GM19328 (cell line): Measurements from ENCODE around the gene RANBP17.
"Not testable (repeated sequence)": the region's sequence is repeated elsewhere in the genome, so short reads cannot be mapped to it uniquely, and the experiment has no call there.

Source experiments
- ATAC-seq: cut with Tn5 transposase; IDR thresholded peaks from one replicate; pipeline ENCODE4 v1.9.1; 2021; ENCODE audit warnings: mild to moderate bottlenecking, moderate library complexity; ENCODE audit not compliant: unreplicated experiment

RANBP17 gene

DNA sequence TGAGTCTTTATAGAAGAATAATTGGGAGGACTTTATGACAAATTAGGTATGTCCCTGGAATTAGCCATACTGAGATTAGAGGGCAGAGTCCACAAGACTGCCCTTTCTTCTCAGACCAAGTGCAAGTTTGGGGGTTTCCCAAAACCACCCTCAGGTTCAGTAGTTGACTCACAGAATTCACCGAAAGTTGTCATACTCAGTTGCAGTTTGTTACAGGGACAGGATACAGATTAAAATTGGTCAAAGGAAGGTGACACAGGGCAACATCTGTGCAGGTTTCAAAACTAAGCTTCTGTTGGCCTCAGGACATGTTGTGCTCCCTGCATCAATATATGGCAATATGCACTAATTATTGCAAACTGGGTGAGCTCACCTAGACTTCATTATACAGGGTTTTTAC is 3.8 kb downstream of the RANBP17 start:
- no peak for ATAC-seq

DNA sequence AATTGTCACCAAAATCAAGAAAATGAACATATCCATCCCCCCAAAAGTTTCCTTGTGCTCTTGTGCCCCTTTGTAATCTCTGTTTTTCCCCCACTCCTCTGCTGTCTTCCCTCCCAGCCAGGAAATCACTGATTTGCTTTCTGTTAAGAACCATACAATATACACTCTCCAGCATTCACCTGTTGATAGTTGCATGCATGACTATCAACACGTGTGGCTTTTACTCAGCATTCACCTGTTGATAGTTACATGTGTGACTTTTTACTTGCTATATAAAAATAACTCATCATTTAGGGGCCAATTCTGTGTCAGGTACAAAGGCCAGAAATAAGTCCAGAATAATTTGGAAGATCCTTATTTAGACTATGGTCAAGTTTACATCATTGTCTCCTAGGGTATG is 6.0 kb downstream of the RANBP17 start:
- no peak for ATAC-seq

DNA sequence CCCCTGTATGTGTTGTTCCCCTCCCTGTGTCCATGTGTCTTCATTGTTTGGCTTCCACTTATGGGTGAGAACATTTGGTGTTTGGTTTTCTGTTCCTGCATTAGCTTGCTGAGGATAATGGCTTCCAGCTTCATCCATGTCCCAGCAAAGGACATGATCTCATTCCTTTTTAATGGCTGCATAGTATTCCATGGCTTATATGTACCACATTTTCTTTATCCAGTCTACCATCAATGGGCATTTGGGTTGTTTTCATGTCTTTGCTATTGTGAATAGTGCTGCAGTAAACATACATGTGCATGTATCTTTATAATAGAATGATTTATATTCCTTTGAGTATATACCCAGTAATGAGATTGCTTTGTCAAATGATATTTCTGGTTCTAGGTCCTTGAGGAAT is 8.6 kb downstream of the RANBP17 start:
- not testable (repeated sequence) for ATAC-seq

DNA sequence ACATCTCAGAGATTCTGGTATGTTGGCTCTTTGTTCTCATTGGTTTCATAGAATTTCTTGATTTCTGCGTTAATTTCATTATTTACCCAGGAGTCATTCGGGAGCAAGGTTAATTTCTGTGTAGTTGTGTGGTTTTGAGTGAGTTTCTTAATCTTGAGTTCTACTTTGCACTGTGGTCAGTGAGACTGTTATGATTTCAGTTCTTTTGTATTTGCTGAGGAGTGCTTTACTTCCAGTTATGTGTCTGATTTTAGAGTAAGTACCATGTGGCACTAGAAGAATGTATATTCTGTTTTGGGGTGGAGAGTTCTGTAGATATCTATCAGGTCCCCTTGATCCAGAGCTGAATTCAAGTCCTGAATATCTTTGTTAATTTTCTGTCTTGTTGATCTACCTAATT is 12.2 kb downstream of the RANBP17 start:
- no peak for ATAC-seq

DNA sequence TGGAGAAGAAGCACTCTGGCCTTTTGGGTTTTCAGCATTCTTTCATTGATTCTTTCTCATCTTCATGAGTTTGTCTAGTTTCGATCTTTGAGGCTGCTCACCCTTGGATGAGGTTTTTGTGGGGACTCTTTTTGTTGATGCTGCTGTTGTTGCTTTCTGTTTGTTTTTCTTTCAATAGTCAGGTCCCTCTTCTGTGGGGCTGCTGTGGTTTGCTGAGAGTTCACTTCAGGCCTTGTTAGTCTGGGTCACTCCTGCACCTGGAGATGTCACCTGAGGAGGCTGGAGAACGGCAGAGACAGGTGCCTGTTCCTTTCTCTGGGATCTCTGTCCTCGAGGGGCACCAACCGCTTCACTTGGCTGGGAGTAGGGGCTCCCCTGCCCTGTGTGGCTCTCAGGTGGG is 14.0 kb downstream of the RANBP17 start:
- no peak for ATAC-seq

DNA sequence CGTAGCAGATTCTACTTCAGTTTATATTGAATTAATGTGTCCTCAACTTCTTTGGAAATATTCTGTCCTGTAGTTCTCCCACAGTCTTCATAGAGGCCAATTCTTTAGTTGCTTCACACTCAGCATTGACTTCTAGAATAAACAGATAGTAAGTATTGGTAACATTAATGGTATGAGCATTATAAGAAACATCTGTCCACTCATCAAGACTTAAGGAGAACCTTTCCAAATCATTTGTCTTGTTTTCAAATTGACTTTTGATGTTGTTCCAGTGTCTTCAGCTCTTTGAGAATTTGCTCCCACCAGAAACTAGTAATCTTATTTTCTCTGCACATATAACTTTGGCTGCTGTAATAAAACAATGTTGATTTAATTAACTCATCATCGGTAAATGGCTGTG is 18.3 kb downstream of the RANBP17 start:
- no peak for ATAC-seq

DNA sequence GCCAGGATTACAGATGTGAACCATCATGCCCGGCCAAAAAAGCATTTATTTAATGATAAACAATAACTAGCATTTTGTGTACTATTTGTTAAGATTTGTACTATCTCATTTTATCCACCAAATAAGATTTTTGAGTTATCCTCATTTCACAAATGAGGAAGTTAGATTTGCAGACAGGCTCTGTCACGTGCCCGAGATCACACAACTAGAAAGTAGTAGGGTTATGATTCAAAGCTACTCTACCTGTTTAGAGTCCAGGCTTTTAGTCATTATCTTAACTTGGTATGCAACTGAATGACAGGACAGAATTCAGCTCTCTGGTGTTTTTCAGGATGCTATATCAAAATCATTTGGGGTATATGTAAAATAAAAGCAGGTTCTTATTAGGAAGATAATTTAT is 20.5 kb downstream of the RANBP17 start:
- no peak for ATAC-seq

DNA sequence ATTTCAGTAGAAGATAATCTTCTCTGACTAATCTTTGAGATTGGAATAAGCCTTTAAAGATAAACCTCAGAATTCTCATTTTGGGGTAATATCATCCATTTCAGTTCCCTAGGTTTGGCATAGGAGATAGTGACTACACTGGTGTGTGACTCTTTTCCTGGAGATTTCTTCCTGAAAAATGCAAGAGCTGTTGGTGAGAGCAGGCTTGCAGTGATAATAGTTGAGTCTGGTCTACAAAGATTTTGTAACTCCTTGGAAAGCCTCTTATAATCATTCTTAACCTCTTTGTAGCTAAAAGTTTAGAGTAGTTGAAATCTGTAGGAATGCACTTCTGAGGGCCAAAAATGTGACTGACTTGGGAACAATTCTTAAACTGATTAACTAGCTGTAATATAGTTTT is 23.4 kb downstream of the RANBP17 start:
- no peak for ATAC-seq

DNA sequence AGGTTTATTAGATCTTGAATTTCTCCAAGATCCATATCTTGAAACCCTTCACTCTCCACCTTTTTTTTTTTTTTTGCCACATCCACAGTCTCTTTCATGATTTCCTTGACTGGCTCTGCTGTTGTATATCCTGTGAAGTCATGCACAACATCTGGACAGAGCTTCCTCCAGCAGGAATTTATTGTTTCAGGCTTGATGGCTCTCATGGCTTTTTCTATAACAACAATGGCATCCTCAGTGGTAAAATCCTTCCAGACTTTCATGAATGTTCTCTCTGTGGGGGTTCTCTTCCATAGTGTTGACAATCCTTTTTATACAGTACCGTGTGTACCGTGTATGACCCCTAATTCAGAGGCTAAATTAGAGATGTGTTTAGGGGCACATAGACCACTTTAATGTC is 24.0 kb downstream of the RANBP17 start:
- no peak for ATAC-seq

DNA sequence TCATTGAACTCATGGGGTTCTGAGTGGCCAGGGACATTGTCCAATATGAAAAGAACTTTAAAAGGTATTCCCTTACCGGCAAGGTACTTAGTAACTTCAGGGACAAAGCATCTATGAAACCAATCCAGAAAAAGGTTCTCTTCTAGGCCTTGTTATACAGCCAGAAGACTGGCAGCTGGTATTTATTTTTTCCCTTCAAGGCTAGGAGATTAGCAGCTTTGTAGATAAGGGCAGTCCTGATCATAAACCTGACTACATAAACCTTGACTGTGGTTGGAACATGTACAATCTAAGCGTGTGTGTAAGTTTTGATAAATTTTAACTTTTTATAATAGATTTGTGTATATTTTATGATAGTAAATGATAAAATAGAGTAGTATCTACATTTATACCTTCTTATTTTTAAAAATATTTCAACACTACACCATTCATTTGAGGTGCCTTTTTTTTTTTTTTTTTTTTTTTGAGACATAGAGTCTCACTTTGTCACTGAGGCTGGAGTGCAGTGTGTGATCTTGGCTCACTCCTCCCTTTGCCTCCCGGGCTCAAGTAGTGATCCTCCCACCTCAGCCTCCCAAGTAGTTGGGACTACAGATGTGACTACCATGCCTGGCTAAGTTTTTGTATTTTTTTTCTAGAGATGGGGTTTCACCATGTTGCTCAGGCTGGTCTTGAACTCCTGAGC is 24.5 kb downstream of the RANBP17 start:
- ATAC-seq, result no peak

DNA sequence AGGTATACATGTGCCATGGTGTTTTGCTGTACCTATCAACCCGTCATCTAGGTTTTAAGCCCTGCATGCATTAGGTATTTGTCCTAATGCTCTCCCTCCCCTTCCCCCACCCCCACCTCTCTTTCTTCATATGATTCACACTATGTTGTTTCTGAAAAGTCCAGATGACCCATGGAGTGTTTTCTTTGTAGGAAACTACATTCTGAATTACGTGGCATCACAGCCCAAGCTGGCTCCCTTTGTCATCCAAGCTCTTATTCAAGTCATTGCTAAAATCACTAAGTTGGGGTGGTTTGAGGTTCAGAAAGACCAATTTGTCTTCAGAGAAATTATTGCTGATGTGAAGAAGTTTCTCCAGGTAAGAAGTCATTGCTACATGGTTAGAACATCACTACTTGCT is 30.4 kb downstream of the RANBP17 start:
- no peak for ATAC-seq

DNA sequence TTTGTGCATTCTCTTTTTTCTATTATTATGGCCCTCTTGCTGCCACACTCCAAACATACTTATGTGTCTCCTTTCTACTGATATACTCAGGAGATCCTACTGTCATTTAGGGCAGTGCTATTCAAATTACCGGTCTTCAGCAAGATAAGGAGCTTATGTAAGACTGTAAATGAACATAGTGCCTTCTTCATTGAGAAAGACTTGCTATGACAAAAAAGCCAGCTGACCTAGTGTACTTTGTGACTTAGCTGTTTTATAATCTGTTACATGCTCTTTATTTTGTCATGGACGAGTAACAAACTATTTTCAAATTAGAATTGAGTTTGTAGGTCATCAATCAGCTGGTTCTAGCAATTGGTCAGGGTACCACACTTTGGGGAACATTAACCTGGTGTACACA is 32.8 kb downstream of the RANBP17 start:
- ATAC-seq, result no peak

DNA sequence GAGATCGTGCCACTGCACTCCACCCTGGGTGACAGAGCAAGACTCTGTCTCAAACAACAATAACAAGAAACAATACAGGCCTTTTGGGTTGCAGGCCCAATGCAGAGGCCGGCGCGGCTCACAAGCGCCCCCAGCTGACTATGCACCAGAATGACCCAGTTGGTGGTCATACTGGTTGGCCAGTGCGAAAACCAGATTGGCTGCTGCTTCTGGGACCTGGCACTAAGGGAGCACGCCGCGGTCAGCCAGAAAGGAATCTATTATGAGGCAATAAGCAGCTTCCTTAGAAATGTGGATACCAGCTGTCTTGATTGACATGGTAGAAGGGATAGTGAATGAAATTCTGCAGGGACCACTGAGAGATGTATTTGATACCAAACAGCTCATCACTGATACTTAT is 35.0 kb downstream of the RANBP17 start:
- ATAC-seq, result no peak

DNA sequence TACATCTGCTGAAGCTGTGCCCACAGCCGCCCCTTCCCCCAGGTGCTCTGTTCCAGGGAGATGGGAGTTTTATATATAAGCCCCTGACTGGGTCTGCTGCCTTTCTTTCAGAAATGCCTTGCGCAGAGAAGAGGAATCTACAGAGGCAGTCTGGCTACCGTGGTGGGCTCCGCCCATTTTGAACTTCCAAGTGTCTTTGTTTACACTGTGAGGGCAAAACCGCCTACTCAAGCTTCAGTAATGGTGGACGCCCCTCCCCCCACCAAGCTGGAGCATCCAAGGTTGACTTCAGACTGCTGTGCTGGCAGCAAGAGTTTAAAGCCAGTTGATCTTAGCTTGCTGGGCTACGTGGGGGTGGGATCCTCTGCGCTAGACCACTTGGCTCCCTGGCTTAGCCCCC is 41.3 kb downstream of the RANBP17 start:
- no peak for ATAC-seq

DNA sequence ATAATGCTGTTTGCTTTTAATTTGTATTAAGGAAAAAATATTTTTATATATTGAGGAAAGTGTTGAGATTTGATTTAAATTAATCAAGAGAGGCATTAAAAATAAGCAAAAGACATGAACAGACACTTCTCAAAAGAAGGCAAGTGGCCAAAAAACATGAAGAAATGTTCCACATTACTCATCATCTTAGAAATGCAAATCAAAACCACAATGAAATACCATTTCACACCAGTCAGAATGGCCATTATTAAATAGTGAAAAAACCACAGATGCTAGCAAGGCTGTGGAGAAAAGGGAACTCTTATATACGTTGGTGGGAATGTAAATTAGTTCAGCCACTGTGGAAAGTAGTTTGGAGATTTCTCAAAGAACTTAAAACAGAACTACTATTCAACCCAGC is 45.9 kb downstream of the RANBP17 start:
- no peak for ATAC-seq

DNA sequence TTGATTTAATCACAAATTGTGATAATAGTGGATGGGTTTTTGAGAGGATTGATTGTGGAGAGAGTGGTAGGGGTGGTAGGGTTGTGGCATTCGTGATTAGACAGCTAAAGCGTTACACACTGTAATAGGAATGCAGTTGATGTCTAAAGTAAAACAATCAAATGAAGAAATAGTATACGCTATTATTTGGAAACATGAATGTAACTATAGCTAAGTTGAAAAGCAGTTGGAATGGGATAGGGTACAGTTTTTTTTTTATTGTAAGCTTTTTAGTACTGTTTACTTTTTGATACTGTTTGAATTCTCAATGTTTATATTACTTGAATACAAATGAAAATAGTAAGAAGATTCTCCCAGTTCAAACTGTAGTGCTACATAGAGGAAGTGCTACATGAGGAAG is 51.8 kb downstream of the RANBP17 start:
- ATAC-seq, result no peak

DNA sequence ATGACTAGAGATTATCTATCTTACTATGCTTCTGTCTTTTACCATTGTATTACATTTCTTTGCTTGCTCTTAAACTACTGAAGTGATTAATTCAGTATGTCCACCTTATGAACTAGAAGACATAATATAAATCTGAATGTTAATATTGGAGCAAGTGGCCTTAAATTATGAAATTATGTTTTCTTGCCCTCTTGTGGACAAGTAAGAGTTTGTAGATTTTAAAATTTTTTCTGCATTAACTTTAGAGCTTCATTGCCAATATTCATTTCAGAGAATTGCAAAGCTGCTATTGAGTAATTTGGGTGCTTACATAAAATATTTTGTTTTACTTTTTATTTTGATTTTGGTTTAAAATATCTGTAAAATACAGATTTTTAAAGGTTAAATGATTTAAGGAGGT is 55.3 kb downstream of the RANBP17 start:
- no peak for ATAC-seq

DNA sequence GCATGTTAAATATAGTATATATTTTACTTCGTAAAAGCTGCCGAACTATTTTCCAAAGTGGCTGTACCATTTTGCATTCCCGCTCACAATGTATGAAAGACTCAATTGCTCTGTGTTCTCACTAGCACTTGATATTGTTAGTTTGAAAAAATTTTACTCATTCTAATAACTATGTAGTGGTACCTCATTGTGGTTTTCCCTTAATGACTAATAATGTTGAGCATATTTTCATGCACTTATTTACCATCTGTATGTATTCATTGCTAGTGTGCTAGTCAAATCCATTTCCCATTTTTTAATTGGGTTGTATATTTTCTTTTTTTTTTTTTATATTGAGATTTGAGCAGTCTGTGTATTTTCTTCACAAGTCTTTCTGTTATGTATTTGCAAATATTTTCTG is 58.4 kb downstream of the RANBP17 start:
- ATAC-seq, result no peak

DNA sequence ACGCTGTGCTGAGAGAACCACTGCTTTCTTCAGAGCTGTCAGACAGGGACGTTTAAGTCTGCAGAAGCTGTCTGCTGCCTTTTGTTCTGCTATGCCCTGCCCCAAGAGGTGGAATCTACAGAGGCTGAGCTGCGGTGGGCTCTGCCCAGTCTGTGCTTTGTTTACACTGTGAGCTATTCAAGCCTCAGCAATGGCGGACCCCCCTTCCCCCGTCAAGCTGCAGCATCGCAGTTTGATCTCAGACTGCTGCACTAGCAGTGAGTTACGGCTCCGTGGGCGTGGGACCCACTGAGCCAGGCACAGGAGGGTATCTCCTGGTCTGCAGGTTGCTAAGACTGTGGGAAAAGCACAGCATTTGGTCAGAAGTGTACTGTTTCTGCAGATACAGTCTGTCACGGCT is 60.5 kb downstream of the RANBP17 start:
- ATAC-seq, result not testable (repeated sequence)

DNA sequence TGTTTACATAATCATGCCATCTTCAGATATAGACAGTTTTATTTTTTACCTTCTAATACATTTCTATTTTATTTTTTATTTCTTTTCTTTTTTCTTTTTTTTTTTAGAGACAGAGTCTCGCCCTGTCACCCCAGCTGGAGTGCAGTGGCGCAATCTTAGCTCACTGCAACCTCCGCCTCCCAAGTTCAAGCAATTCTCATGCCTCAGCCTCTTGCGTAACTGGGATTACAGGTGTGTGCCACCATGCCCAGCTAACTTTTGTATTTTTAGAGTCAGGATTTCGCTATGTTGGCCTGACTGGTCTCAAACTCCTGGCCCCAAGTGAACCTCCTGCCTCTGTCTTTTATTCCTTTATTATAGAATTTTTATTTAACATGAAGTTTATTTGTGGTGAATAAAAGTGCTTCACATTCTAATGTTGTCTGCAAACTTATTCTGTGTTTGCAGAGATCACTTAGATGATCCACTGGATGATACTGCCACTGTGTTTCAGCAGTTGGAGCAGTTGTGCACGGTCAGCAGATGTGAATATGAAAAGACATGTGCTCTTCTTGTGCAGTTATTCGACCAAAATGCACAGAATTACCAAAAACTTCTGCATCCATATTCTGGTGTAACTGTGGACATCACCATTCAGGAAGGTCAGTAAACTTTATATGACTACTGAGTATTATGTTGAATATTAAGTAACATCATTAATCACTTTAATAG is 62.2 kb downstream of the RANBP17 start:
- ATAC-seq, result no peak

DNA sequence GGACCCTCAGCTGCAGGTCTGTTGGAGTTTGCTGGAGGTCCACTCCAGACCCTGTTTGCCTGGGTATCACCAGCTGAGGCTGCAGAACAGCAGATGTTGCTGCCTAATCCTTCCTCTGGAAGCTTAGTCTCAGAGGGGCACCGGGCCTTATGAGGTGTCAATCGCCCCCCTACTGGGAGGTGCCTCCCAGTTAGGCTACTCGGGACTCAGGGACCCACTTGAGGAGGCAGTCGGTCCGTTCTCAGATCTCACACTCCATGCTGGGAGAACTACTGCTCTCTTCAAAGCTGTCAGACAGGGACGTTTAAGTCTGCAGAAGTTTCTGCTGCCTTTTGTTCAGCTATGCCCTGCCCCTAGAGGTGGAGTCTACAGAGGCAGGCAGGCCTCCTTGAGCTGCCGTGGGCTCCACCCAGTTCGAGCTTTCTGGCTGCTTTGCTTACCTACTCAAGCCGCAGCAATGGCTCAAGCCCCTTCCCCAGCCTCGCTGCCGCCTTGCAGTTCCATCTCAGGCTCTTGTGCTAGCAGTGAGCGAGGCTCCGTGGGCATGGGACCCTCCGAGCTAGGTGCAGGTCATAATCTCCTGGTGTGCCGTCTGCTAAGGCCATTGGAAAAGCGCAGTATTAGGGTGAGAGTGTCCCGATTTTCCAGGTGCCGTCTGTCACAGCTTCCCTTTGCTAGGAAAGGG is 73.9 kb downstream of the RANBP17 start:
- not testable (repeated sequence) for ATAC-seq

DNA sequence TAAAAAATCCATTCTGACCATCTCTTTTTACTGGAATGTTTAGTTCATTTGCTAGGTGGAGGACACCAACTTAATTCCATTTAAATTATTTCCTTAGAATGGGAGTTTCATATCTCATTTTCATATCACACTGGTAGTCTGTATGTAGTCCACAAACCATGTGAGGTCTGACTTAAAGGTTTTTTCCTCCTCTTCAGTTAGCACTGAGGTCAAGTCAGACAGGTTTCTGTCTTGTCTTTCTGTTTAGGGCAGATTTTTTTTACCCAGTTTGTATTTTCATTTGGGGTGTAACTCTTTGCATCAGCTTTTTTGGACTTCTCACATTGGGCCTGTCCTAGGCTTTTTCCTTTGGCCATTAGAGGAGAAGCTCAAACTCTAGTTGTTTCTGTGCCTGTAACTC is 75.3 kb downstream of the RANBP17 start:
- no peak for ATAC-seq
